BE2C (cell line): ENCODE results near the gene CNIH3.

Source experiments
- DNase-seq: peaks from one replicate; pipeline ENCODE4 v3.0.0-alpha.2; 2020
- H3K27me3 ChIP-seq: fragments of 250-450 bp; sonication (Bioruptor Pico); 2 replicates; pipeline ENCODE4 v1.5.1; 2020; ENCODE audit warnings: mild to moderate bottlenecking
- H3K36me3 ChIP-seq: fragments of 250-450 bp; sonication (Bioruptor Pico); 2 replicates; pipeline ENCODE4 v1.5.1; 2020; ENCODE audit warnings: mild to moderate bottlenecking
- H3K4me1 ChIP-seq: fragments of 250-450 bp; sonication (Bioruptor Pico); 2 replicates; pipeline ENCODE4 v1.5.1; 2020
- H3K4me3 ChIP-seq: 2 replicates; pipeline ENCODE4 v1.5.1; 2011; ENCODE audit warnings: low read depth, low read length
- H3K9me3 ChIP-seq: fragments of 250-450 bp; sonication (Bioruptor Pico); 2 replicates; pipeline ENCODE4 v1.5.1; 2020
- TF ChIP-seq, protein P1 (sequence below): IDR thresholded peaks from 2 replicates; pipeline ENCODE4 v1.5.1; 2012; ENCODE audit warnings: mild to moderate bottlenecking, low read depth, low read length

The CNIH3 gene

DNA sequence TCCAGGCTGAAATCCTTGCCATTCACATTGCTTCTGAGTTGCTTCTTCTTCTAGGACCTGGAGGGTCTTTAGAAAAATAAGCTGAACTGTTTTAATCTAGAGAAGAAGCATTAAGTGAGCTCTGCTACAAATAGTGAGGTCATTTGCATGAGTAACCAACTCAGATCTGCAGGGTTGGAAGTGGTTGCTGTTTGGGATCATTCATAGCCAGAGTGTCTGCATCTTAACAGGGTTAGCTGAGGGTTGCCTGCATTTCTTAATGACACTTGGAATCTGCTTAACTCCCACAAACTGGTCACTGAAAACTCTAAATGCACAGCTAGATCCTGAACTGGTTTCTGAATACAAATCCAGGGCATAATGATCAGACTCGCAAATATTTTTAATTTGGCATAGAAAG is 9.9 kb downstream of the CNIH3 start:
- no peak for DNase-seq
- Histone ChIP-seq H3K4me3 (no peak overlapping the region), H3K9me3 (no peaks in the 10 kb centered on the region)

GRCh38 chr1:224629965-224630364 is 13.8 kb downstream of the CNIH3 start:
- DNase-seq, result no peak
- Histone ChIP-seq H3K4me1 (no peaks in the 10 kb centered on the region), H3K4me3 (no peak overlapping the region), H3K27me3 (no peaks in the 10 kb centered on the region), H3K9me3 (no peaks in the 10 kb centered on the region), H3K36me3 (no peaks in the 10 kb centered on the region)
- TF ChIP-seq, protein P1, sequence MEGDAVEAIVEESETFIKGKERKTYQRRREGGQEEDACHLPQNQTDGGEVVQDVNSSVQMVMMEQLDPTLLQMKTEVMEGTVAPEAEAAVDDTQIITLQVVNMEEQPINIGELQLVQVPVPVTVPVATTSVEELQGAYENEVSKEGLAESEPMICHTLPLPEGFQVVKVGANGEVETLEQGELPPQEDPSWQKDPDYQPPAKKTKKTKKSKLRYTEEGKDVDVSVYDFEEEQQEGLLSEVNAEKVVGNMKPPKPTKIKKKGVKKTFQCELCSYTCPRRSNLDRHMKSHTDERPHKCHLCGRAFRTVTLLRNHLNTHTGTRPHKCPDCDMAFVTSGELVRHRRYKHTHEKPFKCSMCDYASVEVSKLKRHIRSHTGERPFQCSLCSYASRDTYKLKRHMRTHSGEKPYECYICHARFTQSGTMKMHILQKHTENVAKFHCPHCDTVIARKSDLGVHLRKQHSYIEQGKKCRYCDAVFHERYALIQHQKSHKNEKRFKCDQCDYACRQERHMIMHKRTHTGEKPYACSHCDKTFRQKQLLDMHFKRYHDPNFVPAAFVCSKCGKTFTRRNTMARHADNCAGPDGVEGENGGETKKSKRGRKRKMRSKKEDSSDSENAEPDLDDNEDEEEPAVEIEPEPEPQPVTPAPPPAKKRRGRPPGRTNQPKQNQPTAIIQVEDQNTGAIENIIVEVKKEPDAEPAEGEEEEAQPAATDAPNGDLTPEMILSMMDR, result no peak

More for the DNA sequence above, 9.9 kb downstream of the CNIH3 start:
- TF ChIP-seq, protein P1, result no peak
- Histone ChIP-seq H3K27me3 (no peaks in the 10 kb centered on the region), H3K36me3 (no peaks in the 10 kb centered on the region), H3K4me1 (no peaks in the 10 kb centered on the region)

GRCh38 chr1:224631462-224632115 is 15.5 kb downstream of the CNIH3 start:
- H3K4me1 ChIP-seq, result no peaks in the 10 kb centered on the region
- no peak overlapping the region for H3K4me3 ChIP-seq
- DNase-seq, result no peak
- TF ChIP-seq, protein P1, result no peak
- no peaks in the 10 kb centered on the region for H3K36me3 ChIP-seq
- no peaks in the 10 kb centered on the region for H3K9me3 ChIP-seq
- no peaks in the 10 kb centered on the region for H3K27me3 ChIP-seq

DNA sequence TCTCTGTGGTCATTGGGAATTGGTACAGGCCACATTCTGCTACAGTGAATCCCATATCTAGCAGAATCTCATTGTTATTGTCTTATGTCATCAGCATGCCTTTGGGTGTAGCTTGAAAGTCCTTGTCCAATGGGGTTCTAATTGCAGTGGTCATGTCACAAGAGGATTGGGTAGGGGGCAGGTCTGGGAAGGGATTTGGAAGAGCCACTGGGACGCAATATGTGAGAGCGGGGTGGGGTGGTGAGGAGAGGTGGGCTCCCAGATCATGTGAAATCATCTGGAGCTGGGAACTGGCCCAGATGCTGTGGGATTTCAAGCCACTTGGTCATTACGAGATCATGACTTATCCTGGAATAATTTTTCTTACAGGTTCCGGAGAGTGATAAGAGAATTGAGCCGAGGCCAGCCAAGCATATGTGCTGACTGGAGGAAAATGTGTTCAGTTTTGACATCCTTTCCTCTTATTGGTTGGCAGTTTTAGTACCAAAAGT is 16.3 kb downstream of the CNIH3 start:
- no peak for DNase-seq
- no peak overlapping the region for H3K4me3 ChIP-seq
- H3K9me3 ChIP-seq, result no peaks in the 10 kb centered on the region
- H3K4me1 ChIP-seq, result no peaks in the 10 kb centered on the region
- H3K36me3 ChIP-seq, result no peaks in the 10 kb centered on the region
- no peaks in the 10 kb centered on the region for H3K27me3 ChIP-seq
- TF ChIP-seq, protein P1, result no peak

- H3K9me3 ChIP-seq, result no peaks in the 10 kb centered on the region
- H3K27me3 ChIP-seq, result no peaks in the 10 kb centered on the region
- TF ChIP-seq, protein P1, result no peak
- no peak overlapping the region for H3K4me3 ChIP-seq
- DNase-seq, result no peak
- no peaks in the 10 kb centered on the region for H3K4me1 ChIP-seq
- H3K36me3 ChIP-seq, result no peaks in the 10 kb centered on the region
These were observed 16.8 kb downstream of the CNIH3 start for GRCh38 chr1:224632921-224633321.

- TF ChIP-seq, protein P1, result no peak
- Histone ChIP-seq H3K4me1 (no peaks in the 10 kb centered on the region), H3K27me3 (no peaks in the 10 kb centered on the region), H3K4me3 (no peak overlapping the region), H3K36me3 (no peaks in the 10 kb centered on the region), H3K9me3 (no peaks in the 10 kb centered on the region)
- DNase-seq, result no peak
These were observed 19.2 kb downstream of the CNIH3 start for GRCh38 chr1:224635356-224635755.
